GM10248 (cell line): Measurements from ENCODE around the gene SCN5A.

Experiments
- CTCF ChIA-PET: fragments of 300-600 bp; sonication (Branson Sonifier 250); formaldehyde crosslinking; extraction: SDS; loops from one replicate; lab custom pipeline; 2021; ENCODE audit warnings: antibody characterized with exemption; lab: Yijun Ruan, JAX
- POLR2A ChIA-PET: fragments of 350-650 bp; sonication (Branson Sonifier 250); formaldehyde crosslinking; extraction: SDS; loops from one replicate; lab custom pipeline; 2020; ENCODE audit warnings: antibody characterized with exemption; lab: Yijun Ruan, JAX
- DNase-seq: peaks from one replicate; pipeline ENCODE4 v3.0.0; 2012; ENCODE audit errors: extremely low spot score
- CTCF ChIP-seq: IDR thresholded peaks from 2 replicates; pipeline ENCODE4 v1.5.1; 2012; ENCODE audit warnings: mild to moderate bottlenecking, low read depth; ENCODE audit errors: extremely low read depth, missing control alignments, control extremely low read depth

SCN5A gene

GRCh38 chr3:38689346-38689745 lies 39.9 kb upstream of the SCN5A start:
- DNase-seq = no peak
- TF ChIP-seq CTCF = no peak
- POLR2A ChIA-PET = no interaction called here
- CTCF ChIA-PET = interaction anchor here (1.5 kb wide), 1 partner anchor 14 kb away, joined by 6 read pairs; no protein-coding TSS in a partner anchor

- no peak for TF ChIP-seq CTCF
- no peak for DNase-seq
- ChIA-PET CTCF (interaction anchor here (1.2 kb wide), 1 partner anchor 17 kb away, joined by 4 read pairs; no protein-coding TSS in a partner anchor), POLR2A (no interaction called here)
Observed at GRCh38 chr3:38687321-38687720, 37.8 kb upstream of the SCN5A start.

GRCh38 chr3:38684546-38684945 lies 35.1 kb upstream of the SCN5A start:
- CTCF ChIA-PET = interaction anchor here (1.6 to 2.1 kb wide), 3 partner anchors 17 to 33 kb away, joined by 3 to 6 read pairs (median 5); no protein-coding TSS in a partner anchor
- POLR2A ChIA-PET = no interaction called here
- DNase-seq = no peak
- no peak for TF ChIP-seq CTCF

GRCh38 chr3:38669668-38670067 lies 20.2 kb upstream of the SCN5A start:
- ChIA-PET CTCF (interaction anchor here (0.7 to 1.7 kb wide), 4 partner anchors 14 to 330 kb away, joined by 3 to 4 read pairs (median 4); no protein-coding TSS in a partner anchor), POLR2A (no interaction called here)
- no peak for TF ChIP-seq CTCF
- no peak for DNase-seq

- no peak for TF ChIP-seq CTCF
- ChIA-PET POLR2A (no interaction called here), CTCF (interaction anchor here (0.8 to 5.0 kb wide), 5 partner anchors 10 to 808 kb away, joined by 3 to 22 read pairs (median 5); no protein-coding TSS in a partner anchor)
- DNase-seq = no peak
Observed at GRCh38 chr3:38662544-38662943, 13.1 kb upstream of the SCN5A start.

GRCh38 chr3:38658841-38659240 lies 9.4 kb upstream of the SCN5A start:
- DNase-seq = no peak
- CTCF ChIA-PET = interaction anchor here (1.7 to 5.0 kb wide), 2 partner anchors 7 to 137 kb away, joined by 5 to 22 read pairs; no protein-coding TSS in a partner anchor
- POLR2A ChIA-PET = no interaction called here
- TF ChIP-seq CTCF = no peak

- POLR2A ChIA-PET = no interaction called here
- no peak for TF ChIP-seq CTCF
- DNase-seq = no peak
- CTCF ChIA-PET = interaction anchor here (1.0 to 4.1 kb wide), 2 partner anchors 137 to 165 kb away, joined by 3 to 36 read pairs; no protein-coding TSS in a partner anchor
Observed at GRCh38 chr3:38657369-38657768, 7.9 kb upstream of the SCN5A start.
